ENCODE results near the gene NRROS. TPM values are rescaled to one million over a fixed set of nuclear protein-coding genes. Genes with fewer than 3 reads are reported as not detected.

NRROS gene
- total and polyA plus RNA-seq, 10 of the 15 experiments (the other 5 are each of a cell fraction or from before 2014, with no cell fraction given), result 0.35 to 42.2 (median 12.6) TPM

- TF ChIP-seq SMAD1 (IDR thresholded peaks at IDR 0.05; ENCODE audit: low read depth, partially characterized antibody) (no peak), NR2F1 (conservative IDR thresholded peaks at IDR 0.05) (peak; percentile 65; the same call in 1 of the 2 replicates), TAF1 (IDR thresholded peaks at IDR 0.05; ENCODE audit: borderline replicate concordance, low read depth, low read length) (no peak), ATF7 (IDR thresholded peaks at IDR 0.05; ENCODE audit: low read depth) (peak; percentile 77), PML (IDR thresholded peaks at IDR 0.05; ENCODE audit: low read length) (peak; percentile 65; the same call in 1 of the 2 replicates), TCF7 (IDR thresholded peaks at IDR 0.05; ENCODE audit: borderline replicate concordance) (peak; percentile 30; the same call in 1 of the 2 replicates), TBL1XR1 (IDR thresholded peaks at IDR 0.05; ENCODE audit: low read depth, low read length) (peak; percentile 53), DPF2 (IDR thresholded peaks at IDR 0.05) (peak; percentile 55; the same call in 1 of the 2 replicates), RELB (IDR thresholded peaks at IDR 0.05; ENCODE audit: low read depth) (peak; percentile 88), MXI1 (IDR thresholded peaks at IDR 0.05; ENCODE audit: low read depth, low read length) (peak; percentile 59; the same call in 1 of the 2 replicates), MTA2 (IDR thresholded peaks at IDR 0.05; ENCODE audit: low read depth) (peak; percentile 67; the same call in 1 of the 2 replicates), EED (IDR thresholded peaks at IDR 0.05; ENCODE audit: low read depth) (peak; percentile 88; the same call in 1 of the 2 replicates), CBX5 (IDR thresholded peaks at IDR 0.05; ENCODE audit: low read depth) (peak; percentile 72; the same call in 1 of the 2 replicates), SKIL (IDR thresholded peaks at IDR 0.05; ENCODE audit: low read depth, poor library complexity, severe bottlenecking) (peak; percentile 75), CHD4 (IDR thresholded peaks at IDR 0.05) (no peak), MTA3 (IDR thresholded peaks at IDR 0.05; ENCODE audit: borderline replicate concordance, low read length) (peak; percentile 83; the same call in 1 of the 2 replicates), CEBPZ (IDR thresholded peaks at IDR 0.05; ENCODE audit: low read depth, low read length) (no peak), BRCA1 (IDR thresholded peaks at IDR 0.05; ENCODE audit: low read depth, low read length) (no peak), ZNF207 (IDR thresholded peaks at IDR 0.05; ENCODE audit: borderline replicate concordance) (peak; percentile 72; the same call in 1 of the 2 replicates), FOXM1 (IDR thresholded peaks at IDR 0.05; ENCODE audit: low read depth, low read length) (peak; percentile 76), EP300 (IDR thresholded peaks at IDR 0.05; ENCODE audit: borderline replicate concordance in 1 of 2, control insufficient read depth in 1 of 2, low read depth in 2 of 2, low read length in 2 of 2) (0 out of 4 replicates have a peak, but pooled peaks have one; percentile 23 to 53), RUNX3 (IDR thresholded peaks at IDR 0.05; ENCODE audit: low read length) (peak; percentile 95), PAX5 (IDR thresholded peaks at IDR 0.05; ENCODE audit: borderline replicate concordance, low read depth, low read length) (peak; percentile 95), SRF (IDR thresholded peaks at IDR 0.05; ENCODE audit: low read depth in 2 of 2, low read length in 2 of 2) (no peak)
Observed at GRCh38 chr3:196684548-196685407, 45.3 kb downstream of the NRROS start (continued).

Measured in GM12878 (cell line).